Stimulated activated CD4-positive, alpha-beta T cell treated with anti-CD3 and anti-CD28 coated beads, Interleukin-2, amount 100 ng/mL, for 48 hours (primary cell): Measurements from ENCODE around the gene SCN1B.

Experiments
- DNase-seq, 2 donors: peaks; one replicate each; pipeline ENCODE4 v3.0.0-alpha.2; 2020

The SCN1B gene

DNA sequence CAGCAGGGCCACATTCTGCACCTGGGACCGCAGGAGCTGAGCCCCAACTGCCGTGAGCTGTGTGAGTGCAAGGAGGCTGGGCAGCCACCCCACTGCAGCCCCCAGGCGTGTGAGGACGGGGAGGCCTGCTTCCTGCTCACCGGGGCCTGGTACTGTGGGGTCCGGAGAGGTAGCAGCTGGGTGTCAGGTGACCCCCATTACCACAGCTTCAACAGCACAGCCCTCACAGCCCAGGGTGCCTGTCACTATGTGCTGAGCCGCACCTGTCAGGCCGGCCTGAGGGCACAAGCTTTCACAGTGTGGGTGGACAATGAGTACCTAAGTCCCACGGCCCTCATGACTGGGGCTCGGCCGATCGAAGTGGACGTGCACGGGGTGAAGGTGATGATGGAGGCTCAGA lies 49.6 kb downstream of the SCN1B start:
- no peak for DNase-seq

DNA sequence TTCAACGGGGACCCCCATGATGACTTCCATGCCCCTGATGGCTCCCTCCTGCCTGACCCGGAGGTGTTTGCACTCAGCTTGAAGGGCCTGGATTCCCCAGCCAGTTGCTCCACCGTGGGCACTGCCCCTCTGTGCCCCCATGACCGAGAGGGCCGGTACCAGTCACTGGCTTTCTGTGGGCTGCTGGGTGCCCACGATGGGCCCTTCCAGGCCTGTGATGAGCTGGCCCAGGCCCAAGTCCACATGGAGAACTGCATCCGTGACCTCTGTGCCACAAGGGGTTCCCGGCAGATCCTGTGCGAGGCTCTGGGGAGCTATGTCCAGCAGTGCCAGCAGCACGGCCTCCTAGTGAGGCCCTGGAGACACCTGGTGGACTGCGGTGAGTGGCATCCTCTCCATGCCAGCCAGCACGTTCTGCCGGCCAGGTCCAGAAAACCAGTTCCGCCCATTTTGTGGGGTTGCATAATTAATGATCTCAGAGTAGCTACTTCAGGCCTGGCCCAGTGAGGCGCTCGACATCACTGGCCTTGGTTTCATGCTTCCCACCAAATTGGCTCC lies 50.4 kb downstream of the SCN1B start:
- no peak for DNase-seq

DNA sequence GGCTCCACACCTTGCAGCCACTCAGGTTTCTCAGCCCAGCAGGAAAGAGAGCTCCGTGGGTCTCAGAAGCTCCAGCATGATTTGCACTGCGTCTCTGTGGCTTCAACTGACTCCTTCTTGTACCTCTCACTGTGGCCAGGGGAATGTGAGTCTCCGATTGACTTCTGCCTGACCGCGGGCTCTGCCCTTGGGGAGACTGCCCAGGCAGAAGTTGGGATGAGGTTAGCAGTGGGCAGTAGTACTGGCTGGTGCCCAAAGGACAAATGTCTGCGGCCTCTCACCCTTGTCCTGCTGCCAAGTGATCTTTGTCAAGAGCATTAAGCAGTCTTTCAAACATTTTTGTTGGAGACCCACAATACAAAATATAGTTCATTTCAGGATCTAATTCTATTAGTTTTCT lies 50.9 kb downstream of the SCN1B start:
- DNase-seq: no peak

DNA sequence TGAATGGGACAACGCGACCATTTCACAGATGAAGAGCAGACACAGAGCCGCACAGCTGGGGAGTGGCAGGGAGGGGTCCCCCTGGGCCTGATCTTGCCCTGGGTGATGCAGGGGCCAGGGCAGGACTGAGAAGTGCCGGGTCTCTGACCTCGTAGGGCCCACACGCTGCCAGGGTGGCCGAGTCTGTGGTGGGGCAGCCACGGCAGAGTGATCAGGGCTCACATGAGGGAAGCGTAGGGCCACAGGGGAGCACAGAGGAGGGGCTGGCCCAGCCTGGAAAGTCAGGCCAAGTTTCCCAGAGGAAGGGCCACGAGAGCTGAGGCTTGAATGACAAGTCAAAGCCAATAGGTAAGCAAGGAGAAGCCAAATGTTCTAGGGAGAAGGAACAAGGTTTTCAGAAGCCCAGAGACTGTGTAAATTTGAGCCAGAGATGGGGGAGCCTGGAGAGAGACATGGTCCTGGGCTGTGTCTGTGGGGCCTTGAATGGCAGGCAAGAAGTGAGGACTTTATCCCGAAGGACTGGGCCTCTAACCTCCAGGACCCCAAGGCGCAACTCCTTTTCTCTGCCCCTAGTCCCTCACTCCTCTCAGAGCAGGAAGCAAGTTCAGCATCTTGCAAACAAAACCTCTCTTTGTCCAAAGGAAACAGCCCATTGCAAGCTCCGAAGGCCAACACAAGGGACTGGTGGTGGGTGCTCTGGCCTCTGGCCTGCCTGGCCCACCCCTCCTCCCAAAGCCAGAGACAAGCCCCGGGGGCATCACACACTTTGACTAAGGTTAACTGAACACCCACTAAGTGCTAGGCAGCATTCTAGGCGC lies 53.6 kb downstream of the SCN1B start:
- no peak for DNase-seq

DNA sequence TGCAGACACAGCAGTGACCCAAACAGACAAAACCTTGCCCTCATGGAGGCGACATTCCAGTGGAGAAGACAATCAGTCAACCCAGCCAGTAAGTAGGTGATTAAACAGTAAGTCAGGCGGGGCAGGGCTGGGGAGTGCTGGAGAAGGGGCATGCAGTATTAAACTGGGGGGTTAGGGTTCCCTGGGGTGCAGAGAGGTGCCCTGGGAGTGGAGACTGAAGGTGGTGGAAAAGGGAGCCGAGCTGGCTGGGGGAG lies 54.2 kb downstream of the SCN1B start:
- DNase-seq: no peak

DNA sequence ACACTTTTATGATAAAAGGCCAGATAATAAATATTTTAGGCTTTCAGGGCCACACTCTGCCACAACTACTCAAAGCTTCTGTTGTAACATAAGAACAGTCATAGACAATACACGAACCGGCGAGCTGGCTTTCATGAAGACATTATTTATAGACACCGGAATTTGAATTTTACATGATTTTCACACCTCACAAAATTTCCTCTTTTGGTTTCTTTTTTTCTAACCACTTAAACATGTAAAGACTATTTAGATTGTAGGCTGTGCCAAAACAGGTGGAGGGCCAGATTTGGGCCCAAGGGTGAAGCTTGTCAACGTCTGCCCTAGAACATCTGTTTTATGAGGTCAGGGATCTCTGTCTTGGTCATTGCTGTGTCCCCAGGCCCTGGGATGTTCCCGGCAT lies 55.7 kb downstream of the SCN1B start:
- no peak for DNase-seq

DNA sequence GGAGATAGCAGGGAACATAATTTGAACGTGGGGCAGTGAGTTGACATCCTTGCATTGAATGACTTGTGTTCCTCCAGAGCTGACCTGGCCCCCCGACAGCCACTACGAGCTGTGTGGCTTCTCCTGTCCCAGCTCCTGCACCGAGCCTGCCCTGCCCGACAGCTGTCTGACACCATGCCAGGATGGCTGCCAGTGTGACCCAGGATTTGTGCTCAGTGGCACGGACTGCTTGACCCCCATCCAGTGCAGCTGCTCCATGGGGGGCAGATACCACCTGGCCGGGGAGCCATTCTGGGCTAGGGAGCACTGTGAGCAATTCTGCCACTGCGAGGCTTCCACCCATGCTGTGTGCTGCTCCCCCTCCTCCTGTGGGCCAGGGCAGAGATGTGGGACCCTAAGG lies 56.2 kb downstream of the SCN1B start:
- no peak for DNase-seq

DNA sequence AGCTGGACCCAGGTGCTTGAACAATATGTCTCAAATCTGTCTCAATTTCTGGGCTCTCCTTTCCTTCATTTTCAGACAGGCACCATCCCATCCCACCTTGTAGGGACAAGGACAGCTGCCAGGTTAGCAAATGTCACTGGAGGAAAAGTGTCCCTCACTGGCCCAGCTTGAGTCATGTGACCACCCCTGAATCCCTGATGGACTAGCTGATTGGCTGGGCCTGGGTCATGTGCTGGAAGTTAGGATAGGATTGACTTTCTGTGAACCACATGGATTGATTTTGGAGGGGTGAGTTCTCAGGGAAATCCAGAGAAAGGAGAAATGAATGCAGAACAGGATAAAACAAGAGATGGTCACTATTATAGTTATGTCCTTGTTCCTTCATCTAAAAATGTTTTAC lies 57.1 kb downstream of the SCN1B start:
- DNase-seq: no peak

DNA sequence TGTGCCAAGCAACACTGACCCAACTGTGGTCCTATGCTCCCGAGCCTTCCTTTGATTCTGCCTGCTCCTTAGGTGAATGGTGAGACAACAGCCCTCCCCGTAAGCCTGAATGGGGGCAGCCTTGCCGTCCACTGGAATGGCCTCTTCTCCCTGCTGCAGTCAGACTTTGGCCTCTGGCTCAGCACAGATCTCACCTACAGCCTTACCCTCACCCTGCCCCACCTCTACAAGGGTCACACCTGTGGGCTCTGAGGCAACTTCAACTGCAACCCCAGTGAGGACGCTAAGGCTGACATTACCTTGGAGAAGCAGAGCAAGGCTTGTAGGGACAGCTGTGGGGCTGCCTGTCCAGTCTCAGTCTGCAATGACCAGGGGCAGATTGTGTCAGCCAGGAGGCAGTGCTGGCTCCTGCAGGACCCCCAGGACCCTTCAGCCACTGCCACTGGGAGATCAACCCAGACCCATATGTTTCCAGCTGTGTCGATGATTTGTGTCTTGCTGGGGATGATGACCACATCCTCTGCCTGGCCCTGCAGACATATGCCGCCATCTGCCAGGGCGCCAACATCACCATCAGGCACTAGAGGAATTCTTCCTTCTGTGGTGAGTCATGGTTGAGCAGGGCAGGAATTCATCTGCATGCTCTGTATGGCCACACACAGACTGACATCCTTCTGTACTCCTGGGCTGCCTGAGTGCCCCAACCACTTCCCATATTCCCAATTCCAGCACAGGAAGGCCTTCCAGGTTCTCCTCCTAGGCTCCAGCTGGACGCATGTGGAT lies 58.1 kb downstream of the SCN1B start:
- DNase-seq: no peak

DNA sequence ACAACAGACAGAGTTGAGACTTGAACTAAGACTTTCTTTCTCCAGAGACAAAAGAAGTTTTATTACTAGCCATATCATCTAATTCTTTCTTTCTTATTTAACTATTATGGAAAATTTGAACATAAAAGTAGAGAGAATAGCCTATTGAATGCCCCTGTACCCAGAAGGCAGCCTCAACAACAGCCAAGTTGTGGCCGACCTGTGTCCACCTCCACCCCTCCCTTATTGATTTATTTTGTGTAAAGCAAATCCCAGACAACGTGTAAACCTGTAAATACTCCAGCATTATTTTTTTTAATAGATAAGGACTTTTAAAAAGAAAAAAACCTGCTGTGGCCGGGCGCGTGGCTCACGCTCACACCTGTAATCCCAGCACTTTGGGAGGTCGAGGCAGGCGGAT lies 59.3 kb downstream of the SCN1B start:
- no peak for DNase-seq
